PC-3 (cell line): Measurements from ENCODE around the gene MIB1. TPM values are rescaled to one million over a fixed set of nuclear protein-coding genes. Genes with fewer than 3 reads are reported as not detected.

ENCODE experiments used
- ATAC-seq: fragments of 200-7000 bp; cut with Tn5 transposase; 2 replicates; pipeline ENCODE4 v1.9.1; 2020; ENCODE audit warnings: mild to moderate bottlenecking, moderate library complexity
- BruUV-seq: library from RNA; stranded (reverse); fragments of 400-500 nt; replicated peaks from 2 replicates; lab custom pipeline; 2021; lab: Mats Ljungman, UMichigan
- CTCF ChIA-PET: fragments of 300-600 bp; sonication (Branson Sonifier 250); formaldehyde crosslinking; loops from one replicate; lab custom pipeline; 2022; ENCODE audit warnings: antibody characterized with exemption; lab: Charles Lee
- POLR2A ChIA-PET: fragments of 300-600 bp; sonication (Branson Sonifier 250); formaldehyde crosslinking; loops from one replicate; lab custom pipeline; 2022; ENCODE audit warnings: antibody characterized with exemption; ENCODE audit not compliant: unreplicated experiment; lab: Charles Lee
- DNase-seq: peaks from one replicate; pipeline ENCODE4 v3.0.0-alpha.2; 2015
- H2AFZ ChIP-seq: fragments of 300-600 bp; sonication (generic); 2 replicates; pipeline ENCODE4 v1.6.0; 2016; ENCODE audit warnings: antibody characterized with exemption, low read length
- H3F3A ChIP-seq: fragments of 300-600 bp; sonication (generic); one replicate; pipeline ENCODE4 v1.6.0; 2017; ENCODE audit warnings: antibody characterized with exemption, low read length, control low read depth, mild to moderate bottlenecking; ENCODE audit not compliant: unreplicated experiment
- H3K27ac ChIP-seq: fragments of 300-600 bp; sonication (generic); 2 replicates; pipeline ENCODE4 v1.5.1; 2016; ENCODE audit warnings: mild to moderate bottlenecking, low read length
- H3K27me3 ChIP-seq: fragments of 300-600 bp; sonication (generic); 2 replicates; pipeline ENCODE4 v1.6.1; 2016; ENCODE audit warnings: low read length, mixed read lengths
- H3K36me3 ChIP-seq: fragments of 300-600 bp; sonication (generic); 2 replicates; pipeline ENCODE4 v1.6.1; 2016; ENCODE audit warnings: low read depth, mixed run types, low read length, mixed read lengths
- H3K4me1 ChIP-seq: fragments of 300-600 bp; sonication (generic); 2 replicates; pipeline ENCODE4 v1.5.1; 2016; ENCODE audit warnings: low read length; ENCODE audit not compliant: insufficient read depth
- H3K4me2 ChIP-seq: fragments of 300-600 bp; sonication (generic); 2 replicates; pipeline ENCODE4 v1.6.0; 2016; ENCODE audit warnings: low read length
- H3K4me3 ChIP-seq: fragments of 300-600 bp; sonication (generic); 2 replicates; pipeline ENCODE4 v1.5.1; 2016; ENCODE audit warnings: mild to moderate bottlenecking, low read length, mixed read lengths
- H3K79me2 ChIP-seq: fragments of 300-600 bp; sonication (generic); 2 replicates; pipeline ENCODE4 v1.6.1; 2017; ENCODE audit warnings: low read length, mixed read lengths
- H3K9ac ChIP-seq: fragments of 300-600 bp; sonication (generic); 2 replicates; pipeline ENCODE4 v1.6.0; 2016; ENCODE audit warnings: mild to moderate bottlenecking, low read length
- H3K9me2 ChIP-seq: fragments of 300-600 bp; sonication (generic); replicated peaks from 2 replicates; pipeline ENCODE4 v1.6.1; 2016; ENCODE audit warnings: mixed run types, low read length, mixed read lengths
- H3K9me3 ChIP-seq: fragments of 300-600 bp; sonication (generic); 2 replicates; pipeline ENCODE4 v1.6.1; 2016; ENCODE audit warnings: low read length, mixed read lengths
- H4K20me1 ChIP-seq: fragments of 300-600 bp; sonication (generic); 2 replicates; pipeline ENCODE4 v1.6.1; 2016; ENCODE audit warnings: low read length, mixed read lengths
- EZH2 ChIP-seq: fragments of 300-600 bp; sonication (generic); IDR thresholded peaks from one replicate; pipeline ENCODE4 v1.6.1; 2017; ENCODE audit warnings: antibody characterized with exemption, mild to moderate bottlenecking, low read length; ENCODE audit not compliant: unreplicated experiment
- EZH2phosphoT487 ChIP-seq: fragments of 300-600 bp; sonication (generic); IDR thresholded peaks from 2 replicates; pipeline ENCODE4 v1.6.1; 2018; ENCODE audit warnings: mild to moderate bottlenecking, antibody characterized with exemption, low read length, borderline replicate concordance
- intact Hi-C: fragments of 100-400 bp; cut with micrococcal nuclease; formaldehyde crosslinking; loops from 2 replicates; pipeline ENCODE4 v1.9.0; 2023
- total RNA-seq: library from RNA; depleted of rRNA; stranded (reverse); fragments of >200 nt; gene quantifications from 2 replicates; pipeline ENCODE4 v1.2.3, GENCODE V29; 2014
- TF ChIP-seq, protein P1 (sequence below): fragments of 300-600 bp; sonication (generic); conservative IDR thresholded peaks from 2 replicates; pipeline ENCODE4 v1.5.1; 2017; ENCODE audit warnings: antibody characterized with exemption, low read depth, mild to moderate bottlenecking, low read length

MIB1 gene
- total RNA-seq, 1 experiment from 2014 or later: 25.1 TPM

- Histone ChIP-seq H2AFZ (no peak overlapping the region), H3K4me3 (no peak overlapping the region), H4K20me1 (no peaks in the 10 kb centered on the region), H3K4me2 (no peak overlapping the region), H3K9ac (no peak overlapping the region), H3F3A (no peaks in the 10 kb centered on the region), H3K9me2 (no peaks in the 10 kb centered on the region), H3K27me3 (no peaks in the 10 kb centered on the region), H3K36me3 (peaks cover 15% of the 10 kb centered on the region; the same call in 1 of the 2 replicates), H3K27ac (no peak overlapping the region), H3K9me3 (no peaks in the 10 kb centered on the region), H3K4me1 (no peaks in the 10 kb centered on the region), H3K79me2 (0 out of 2 replicates have a peak, but pooled peaks cover 9% of the 10 kb centered on the region)
- ATAC-seq: no peak
- intact Hi-C loops: no loop called here
- POLR2A ChIA-PET: no interaction called here
- CTCF ChIA-PET: no interaction called here
- no TSS peak for BruUV-seq
- DNase-seq: no peak
- TF ChIP-seq, protein P1, sequence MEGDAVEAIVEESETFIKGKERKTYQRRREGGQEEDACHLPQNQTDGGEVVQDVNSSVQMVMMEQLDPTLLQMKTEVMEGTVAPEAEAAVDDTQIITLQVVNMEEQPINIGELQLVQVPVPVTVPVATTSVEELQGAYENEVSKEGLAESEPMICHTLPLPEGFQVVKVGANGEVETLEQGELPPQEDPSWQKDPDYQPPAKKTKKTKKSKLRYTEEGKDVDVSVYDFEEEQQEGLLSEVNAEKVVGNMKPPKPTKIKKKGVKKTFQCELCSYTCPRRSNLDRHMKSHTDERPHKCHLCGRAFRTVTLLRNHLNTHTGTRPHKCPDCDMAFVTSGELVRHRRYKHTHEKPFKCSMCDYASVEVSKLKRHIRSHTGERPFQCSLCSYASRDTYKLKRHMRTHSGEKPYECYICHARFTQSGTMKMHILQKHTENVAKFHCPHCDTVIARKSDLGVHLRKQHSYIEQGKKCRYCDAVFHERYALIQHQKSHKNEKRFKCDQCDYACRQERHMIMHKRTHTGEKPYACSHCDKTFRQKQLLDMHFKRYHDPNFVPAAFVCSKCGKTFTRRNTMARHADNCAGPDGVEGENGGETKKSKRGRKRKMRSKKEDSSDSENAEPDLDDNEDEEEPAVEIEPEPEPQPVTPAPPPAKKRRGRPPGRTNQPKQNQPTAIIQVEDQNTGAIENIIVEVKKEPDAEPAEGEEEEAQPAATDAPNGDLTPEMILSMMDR: no peak
- TF ChIP-seq EZH2phosphoT487 (no peak), EZH2 (no peak)
These were observed 28.6 kb downstream of the MIB1 start for GRCh38 chr18:21769206-21769605.

GRCh38 chr18:21774722-21775121 lies 34.1 kb downstream of the MIB1 start:
- POLR2A ChIA-PET: no interaction called here
- no peak for TF ChIP-seq EZH2
- H3K79me2 ChIP-seq: no peaks in the 10 kb centered on the region
- H4K20me1 ChIP-seq: no peaks in the 10 kb centered on the region
- peaks cover 6% of the 10 kb centered on the region; the same call in 1 of the 2 replicates for H3K4me1 ChIP-seq
- no peak for DNase-seq
- H2AFZ ChIP-seq: no peak overlapping the region
- no peaks in the 10 kb centered on the region for H3K9me3 ChIP-seq
- H3K4me3 ChIP-seq: no peak overlapping the region
- no peak overlapping the region for H3K27ac ChIP-seq
- peaks cover 12% of the 10 kb centered on the region for H3K36me3 ChIP-seq
- no TSS peak for BruUV-seq
- no peaks in the 10 kb centered on the region for H3K9me2 ChIP-seq
- H3K9ac ChIP-seq: no peak overlapping the region
- intact Hi-C loops: no loop called here
- no peaks in the 10 kb centered on the region for H3K27me3 ChIP-seq
- no peak overlapping the region for H3K4me2 ChIP-seq
- CTCF ChIA-PET: no interaction called here
- ATAC-seq: no peak
- no peaks in the 10 kb centered on the region for H3F3A ChIP-seq

- TF ChIP-seq EZH2phosphoT487 (no peak), EZH2 (no peak)
- TF ChIP-seq, protein P1: no peak
- Histone ChIP-seq H4K20me1 (no peaks in the 10 kb centered on the region), H3K4me1 (peaks cover 6% of the 10 kb centered on the region; the same call in 1 of the 2 replicates), H3F3A (no peaks in the 10 kb centered on the region), H3K4me2 (0 out of 2 replicates have a peak overlapping the region, but pooled peaks have one; percentile 10), H3K79me2 (no peaks in the 10 kb centered on the region), H3K27me3 (no peaks in the 10 kb centered on the region), H3K36me3 (peaks cover 10% of the 10 kb centered on the region), H3K9me3 (no peaks in the 10 kb centered on the region), H3K4me3 (no peak overlapping the region), H3K9ac (no peak overlapping the region), H2AFZ (no peak overlapping the region), H3K9me2 (no peaks in the 10 kb centered on the region), H3K27ac (no peak overlapping the region)
- POLR2A ChIA-PET: interaction anchor here (0.5 kb wide), 1 partner anchor 548 kb away, joined by 27 read pairs; no protein-coding TSS in a partner anchor
- CTCF ChIA-PET: no interaction called here
- ATAC-seq: peak; percentile 58
- no peak for DNase-seq
- no TSS peak for BruUV-seq
- intact Hi-C loops: no loop called here
These were observed 37.2 kb downstream of the MIB1 start for GRCh38 chr18:21777814-21778213.
